SIG-M5 treated with dmso at 0.1 percent for 504 hours (cell line): ENCODE measurements around the gene STRBP.

Experiments used
- DNase-seq: peaks from one replicate; lab custom pipeline; 2025; ENCODE audit not compliant: unreplicated experiment; lab: John Stamatoyannopoulos, UW

STRBP gene

GRCh38 chr9:123135430-123135829 is 133.0 kb downstream of the STRBP start:
- no peak for DNase-seq

DNA sequence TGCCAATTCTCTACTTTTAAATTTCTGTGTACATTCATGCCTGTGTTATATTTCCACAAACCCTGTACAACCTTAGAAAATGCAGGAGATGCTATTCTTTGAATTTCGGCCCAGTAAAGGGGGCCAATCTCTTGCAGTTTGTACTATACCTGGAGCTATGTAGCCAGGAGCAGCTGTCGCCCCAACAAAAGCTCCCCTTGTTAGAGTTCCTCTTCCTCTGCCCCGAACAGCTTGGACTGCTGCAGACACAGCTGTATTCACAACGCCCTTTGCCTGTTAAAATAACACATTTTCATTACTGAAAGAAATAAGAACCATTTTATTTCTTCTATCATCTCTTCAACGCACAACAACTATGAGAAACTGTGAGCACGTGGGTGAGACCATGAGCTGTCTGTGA is 135.7 kb downstream of the STRBP start:
- DNase-seq, result no peak

- DNase-seq, result no peak
Observed at GRCh38 chr9:123131993-123132392, 136.4 kb downstream of the STRBP start.

DNA sequence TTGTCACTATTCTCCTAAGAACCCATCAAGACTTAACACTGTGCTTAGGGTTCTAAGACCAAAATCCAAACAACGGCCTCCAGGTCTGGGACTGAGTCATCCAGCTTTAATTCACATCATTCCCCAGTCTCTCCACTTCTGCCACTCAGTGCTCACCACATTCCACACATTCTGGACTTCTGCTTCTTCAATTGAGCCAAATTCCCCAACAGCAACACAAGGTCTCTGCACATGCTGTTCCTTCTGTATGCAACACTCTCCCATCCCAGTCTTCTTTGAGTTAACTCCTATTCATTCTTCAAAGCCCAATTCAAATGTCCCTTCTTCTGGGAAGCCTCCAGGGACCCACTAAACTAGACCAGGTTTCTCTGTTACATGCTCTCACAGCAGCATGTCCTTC is 137.1 kb downstream of the STRBP start:
- no peak for DNase-seq

- no peak for DNase-seq
Observed at GRCh38 chr9:123129423-123129822, 139.0 kb downstream of the STRBP start.

GRCh38 chr9:123128591-123128990 is 139.8 kb downstream of the STRBP start:
- DNase-seq, result no peak

DNA sequence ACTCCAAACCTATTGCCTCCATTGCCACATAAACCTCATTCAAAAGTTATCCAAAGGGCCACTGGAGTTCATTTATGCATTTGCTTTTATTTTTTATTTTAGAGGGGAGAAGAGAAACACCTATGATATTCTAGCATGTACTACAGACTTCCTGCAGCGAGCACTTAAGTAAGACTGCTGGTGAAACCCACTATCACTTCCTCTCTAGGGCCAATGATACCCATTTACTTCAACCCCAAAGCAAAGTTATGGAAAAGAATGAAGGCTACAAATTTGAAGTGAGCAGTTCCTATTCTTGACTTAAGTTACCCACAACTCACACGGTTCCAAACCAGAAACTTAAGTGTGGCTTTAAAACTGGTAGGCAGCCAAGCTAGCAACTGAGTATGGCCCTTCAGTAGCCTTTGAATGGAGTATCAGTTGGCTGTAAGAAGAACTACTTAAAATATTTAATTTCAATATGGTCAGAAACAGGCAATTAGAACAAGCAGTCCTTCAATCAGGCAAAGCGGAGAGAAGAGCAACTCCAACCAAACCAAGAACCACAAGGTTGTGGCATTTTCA is 140.8 kb downstream of the STRBP start:
- peak; percentile 25 for DNase-seq

DNA sequence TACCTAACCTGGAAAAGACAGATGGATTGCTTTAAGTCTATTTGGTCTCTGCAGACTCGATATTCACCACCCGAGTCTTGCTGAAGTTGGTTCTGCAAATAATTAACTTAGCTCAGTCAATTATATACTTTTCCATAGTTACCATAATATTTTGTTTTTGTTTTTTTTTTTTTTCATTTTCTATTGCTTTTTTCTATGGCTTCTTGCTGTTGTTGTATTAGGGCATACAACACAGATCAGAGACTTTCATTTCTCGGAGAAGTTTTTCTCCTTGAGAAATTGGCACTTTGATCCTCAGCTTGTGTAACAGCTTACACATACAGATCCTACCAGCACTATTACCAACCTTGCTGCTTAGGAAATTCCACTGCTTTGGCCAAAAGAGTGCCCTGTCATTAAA is 146.9 kb downstream of the STRBP start:
- DNase-seq, result no peak

GRCh38 chr9:123120953-123121352 is 147.4 kb downstream of the STRBP start:
- DNase-seq, result no peak

DNA sequence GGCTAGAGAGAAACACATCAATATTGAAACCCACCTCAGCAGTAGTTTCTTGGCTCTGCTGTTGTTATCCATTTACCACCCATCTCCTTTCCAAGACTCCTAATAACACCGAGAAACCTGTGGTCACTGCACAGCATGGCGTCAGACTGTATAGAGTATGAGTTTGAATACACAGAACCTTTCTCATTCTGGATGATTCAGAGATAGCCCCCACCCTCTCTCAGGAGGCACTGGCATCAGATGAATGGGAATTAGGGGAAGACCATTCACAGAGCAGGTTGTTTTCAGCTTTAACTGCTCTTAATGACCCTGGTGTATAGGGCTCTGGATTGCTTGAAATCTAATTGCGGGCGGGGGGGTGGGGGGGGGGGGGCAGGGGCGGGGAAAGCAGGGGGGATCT is 148.3 kb downstream of the STRBP start:
- DNase-seq, result no peak

GRCh38 chr9:123119566-123119965 is 148.8 kb downstream of the STRBP start:
- DNase-seq, result no peak

- DNase-seq, result no peak
Observed at GRCh38 chr9:123116036-123116435, 152.3 kb downstream of the STRBP start.

GRCh38 chr9:123115146-123115913 is 153.1 kb downstream of the STRBP start:
- DNase-seq, result no peak

GRCh38 chr9:123113185-123113584 is 155.2 kb downstream of the STRBP start:
- no peak for DNase-seq

GRCh38 chr9:123112015-123112975 is 156.1 kb downstream of the STRBP start:
- no peak for DNase-seq

DNA sequence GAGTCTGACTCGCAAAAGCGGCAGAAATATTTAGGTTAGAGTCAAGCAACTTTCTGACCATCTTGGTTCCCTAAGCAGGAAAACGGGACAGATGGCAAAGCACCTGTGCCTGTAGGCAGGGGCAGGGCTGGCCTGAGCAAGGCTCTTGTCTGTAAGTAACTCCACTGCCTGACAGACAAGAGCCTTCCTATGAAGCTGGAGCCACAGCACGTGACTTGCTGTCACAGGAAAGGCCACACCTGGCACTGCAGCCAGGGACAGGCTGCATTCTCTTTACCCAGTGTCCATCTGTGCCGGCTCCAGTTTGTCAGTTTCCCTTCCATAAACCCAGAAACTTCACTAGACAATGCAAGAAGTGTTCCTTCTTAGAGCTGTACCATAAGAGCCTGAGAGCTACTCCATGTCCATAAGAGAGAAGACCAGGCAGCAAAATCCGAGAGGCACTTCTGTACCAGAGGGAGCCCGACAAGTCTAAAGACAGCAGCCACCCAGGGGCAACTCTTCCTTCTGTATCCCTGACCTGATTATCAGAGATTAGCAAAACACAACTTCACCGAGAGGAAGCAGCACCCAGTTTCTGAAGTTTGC is 156.9 kb downstream of the STRBP start:
- DNase-seq, result no peak

DNA sequence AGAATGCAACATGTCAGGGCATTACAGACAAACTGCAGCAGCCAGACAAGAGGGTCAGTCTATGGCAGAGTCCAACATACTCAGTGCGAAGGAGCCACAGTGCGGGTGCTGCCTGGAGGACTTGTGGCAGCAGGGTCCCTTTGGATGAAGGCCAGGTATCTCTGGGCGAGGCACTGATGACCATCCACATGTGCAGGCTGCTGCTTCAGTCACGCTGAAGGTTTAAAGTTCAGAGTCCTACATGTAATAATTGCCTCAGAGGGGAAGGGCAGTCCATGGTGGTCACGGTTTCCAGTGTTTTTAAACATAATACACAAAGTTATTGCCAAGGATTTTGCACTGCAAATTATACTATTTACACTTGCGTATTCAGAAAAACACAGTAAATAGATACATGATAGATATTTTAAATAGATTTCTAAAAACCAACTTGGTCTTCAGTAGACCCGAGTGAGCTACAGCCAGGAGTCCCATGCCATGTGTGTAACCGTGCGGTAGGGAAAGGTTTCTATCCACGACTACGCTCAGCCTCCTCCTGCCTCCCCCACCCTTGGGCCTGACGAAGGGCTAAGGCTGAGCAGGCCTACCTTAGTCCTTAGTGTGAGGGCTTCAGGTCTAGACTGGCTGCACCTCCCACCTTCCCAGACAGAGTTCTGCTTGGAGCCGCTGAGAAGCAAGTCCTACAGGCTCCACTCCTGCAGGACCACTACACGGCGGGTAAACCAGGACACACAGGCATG is 158.7 kb downstream of the STRBP start:
- no peak for DNase-seq

DNA sequence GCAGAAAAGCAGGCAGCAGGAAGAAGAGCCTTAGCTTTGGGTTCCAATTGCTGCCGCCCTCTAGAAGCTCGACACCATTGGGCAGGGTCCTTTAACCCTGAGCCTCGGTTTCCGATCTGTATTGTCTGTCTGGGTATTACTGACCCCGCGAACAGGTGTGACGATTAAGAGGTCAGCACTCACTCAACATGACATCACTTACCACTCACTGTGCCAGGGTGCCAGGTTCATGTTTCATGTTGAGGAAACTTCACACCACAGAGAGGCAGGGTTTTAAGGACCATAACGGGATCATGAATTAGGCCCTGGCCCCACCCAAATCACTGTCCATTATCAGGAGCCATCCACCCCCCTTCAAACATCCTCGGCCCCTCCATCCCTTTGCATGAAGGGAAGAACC is 159.4 kb downstream of the STRBP start:
- no peak for DNase-seq

DNA sequence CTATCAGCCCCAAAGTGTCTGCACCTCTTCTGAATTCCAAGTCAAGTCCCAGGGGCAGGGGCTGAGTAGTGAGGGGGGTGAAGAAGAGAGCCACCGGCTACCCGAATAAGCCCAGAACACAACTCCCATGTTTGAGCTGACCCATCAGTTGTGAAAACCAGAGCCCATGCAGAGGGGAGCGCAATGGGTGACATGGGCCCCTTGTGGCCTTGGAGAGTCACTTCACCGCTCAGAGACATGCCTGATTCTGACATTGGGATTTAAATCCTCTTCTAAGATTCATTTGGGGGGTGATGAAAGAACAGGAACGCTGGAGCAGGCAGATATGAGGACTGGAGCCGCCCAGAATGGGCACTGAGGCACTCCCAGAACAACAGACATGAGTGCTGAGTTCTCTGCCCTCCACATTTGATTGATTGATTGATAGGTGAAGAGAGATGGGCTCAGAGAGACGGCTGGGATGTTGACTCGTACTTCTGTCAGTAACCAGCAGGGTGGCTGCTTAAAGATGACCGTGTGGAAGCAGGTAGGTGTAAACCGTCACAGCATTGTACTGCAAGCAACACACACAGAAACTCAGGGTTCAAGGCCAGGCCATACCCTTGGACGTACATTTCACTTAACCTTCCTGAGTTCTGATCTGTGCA is 160.6 kb downstream of the STRBP start:
- no peak for DNase-seq

DNA sequence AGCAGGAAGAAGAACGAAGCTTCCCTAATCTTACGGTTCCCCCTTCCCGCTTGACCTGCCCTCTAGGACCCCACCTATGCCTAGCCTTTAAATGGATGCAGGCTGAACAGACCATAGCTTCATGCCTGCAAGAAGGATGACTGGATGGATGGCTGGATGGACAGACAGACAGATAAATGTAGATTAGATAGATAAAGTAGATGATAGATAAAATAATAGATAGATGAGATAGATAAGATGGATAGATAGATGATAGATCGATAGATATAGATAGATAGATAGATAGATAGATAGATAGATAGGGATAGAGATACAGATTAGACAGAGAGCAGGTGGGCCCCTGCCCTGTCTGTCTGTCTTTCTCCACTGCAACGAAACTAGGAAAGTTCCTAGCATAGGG is 162.9 kb downstream of the STRBP start:
- no peak for DNase-seq
